Measurements from ENCODE around the gene PIK3R3.

- TF ChIP-seq EZH2 (IDR thresholded peaks at IDR 0.05; ENCODE audit: low read length) (no peak), CTCF (optimal IDR thresholded peaks at IDR 0.05 in 1 of 3, IDR thresholded peaks at IDR 0.05 in 1 of 3, conservative IDR thresholded peaks at IDR 0.05 in 1 of 3; ENCODE audit: extremely low read depth in 1 of 3, insufficient read depth in 2 of 3, low read length in 3 of 3) (no peak)
Observed at GRCh38 chr1:46041551-46041950, 90.9 kb downstream of the PIK3R3 start.

Measured in keratinocyte (primary cell).